K562 (cell line): ENCODE data around the gene MLANA. TPM values are rescaled to one million over a fixed set of nuclear protein-coding genes. Genes with fewer than 3 reads are reported as not detected.

Source experiments
- BRD4 ChIP-seq: fragments of 200-600 bp; sonication (generic); IDR thresholded peaks from 2 replicates; pipeline ENCODE4 v1.6.1; 2017; ENCODE audit warnings: inconsistent platforms
- CBX3 ChIP-seq, 2 experiments: IDR thresholded peaks; 1 replicate in 1 of 2; 2 replicates in 1 of 2; pipeline ENCODE4 v1.6.1; 2012; ENCODE audit warnings: inconsistent platforms in 2 of 2, low read length in 2 of 2, borderline replicate concordance in 1 of 2, control low read depth in 1 of 2
- FOXA3 ChIP-seq, 2 experiments: fragments of 450-650 bp in 1 of 2; sonication (generic) in 1 of 2; formaldehyde crosslinking; IDR thresholded peaks in 1 of 2; conservative IDR thresholded peaks in 1 of 2; 2 replicates each; pipeline versions ENCODE4 v1.4.0 to v1.8.0; 2020 to 2022; ENCODE audit warnings: mild to moderate bottlenecking in 2 of 2, missing genetic modification reagents in 1 of 2
- MTA3 ChIP-seq: fragments of 450-650 bp; formaldehyde crosslinking; IDR thresholded peaks from 2 replicates; pipeline ENCODE4 v1.6.1; 2017; ENCODE audit warnings: mild to moderate bottlenecking, borderline replicate concordance
- MYBL2 ChIP-seq, 2 experiments: fragments of 450-650 bp in 1 of 2; sonication (generic) in 1 of 2; formaldehyde crosslinking in 1 of 2; IDR thresholded peaks; 2 replicates each; pipeline versions ENCODE4 v1.6.1 to v1.8.1; 2017 to 2022; ENCODE audit warnings: borderline replicate concordance in 1 of 2, inconsistent platforms in 1 of 2, low read depth in 1 of 2, mild to moderate bottlenecking in 1 of 2, missing genetic modification reagents in 1 of 2, moderate library complexity in 1 of 2
- NCOA6 ChIP-seq: fragments of 450-650 bp; IDR thresholded peaks from 2 replicates; pipeline ENCODE4 v1.6.1; 2017; ENCODE audit warnings: mild to moderate bottlenecking
- POLR2AphosphoS5 ChIP-seq: IDR thresholded peaks from 2 replicates; pipeline ENCODE4 v1.6.1; 2011; ENCODE audit warnings: mild to moderate bottlenecking, low read depth, low read length, moderate library complexity; ENCODE audit not compliant: control insufficient read depth, insufficient read depth
- POLR2H ChIP-seq: IDR thresholded peaks from 2 replicates; pipeline ENCODE4 v1.6.1; 2016; ENCODE audit warnings: missing genetic modification characterization, low read depth, mild to moderate bottlenecking, control low read depth, missing compliant biosample characterization, moderate library complexity
- PRPF4 ChIP-seq: fragments of 200-400 bp; formaldehyde crosslinking; IDR thresholded peaks from one replicate; pipeline ENCODE4 v1.6.1; 2017; ENCODE audit warnings: low read length, low read depth, mild to moderate bottlenecking; ENCODE audit not compliant: insufficient read depth, poor library complexity, severe bottlenecking
- PTRF ChIP-seq: fragments of 450-650 bp; IDR thresholded peaks from 2 replicates; pipeline ENCODE4 v1.6.1; 2016; ENCODE audit warnings: mild to moderate bottlenecking, missing genetic modification characterization, missing compliant biosample characterization
- RUNX1 ChIP-seq: sonication (generic); IDR thresholded peaks from 2 replicates; pipeline ENCODE4 v1.6.1; 2016; ENCODE audit warnings: antibody characterized with exemption, low read depth
- SAP30 ChIP-seq: fragments of 200-600 bp; sonication (generic); IDR thresholded peaks from 2 replicates; pipeline ENCODE4 v1.6.1; 2012; ENCODE audit warnings: borderline replicate concordance, low read depth, mild to moderate bottlenecking, moderate library complexity, low read length, control low read depth, inconsistent platforms; ENCODE audit not compliant: insufficient read depth, poor library complexity, severe bottlenecking
- SIX5 ChIP-seq, 2 experiments: IDR thresholded peaks; 2 replicates each; pipeline ENCODE4 v1.6.1; 2011; ENCODE audit warnings: low read length in 2 of 2, borderline replicate concordance in 1 of 2, low read depth in 1 of 2, mild to moderate bottlenecking in 1 of 2, moderate library complexity in 1 of 2; ENCODE audit not compliant: insufficient read depth in 1 of 2
- SOX6 ChIP-seq: fragments of 450-650 bp; IDR thresholded peaks from 2 replicates; pipeline ENCODE4 v1.6.1; 2014; ENCODE audit warnings: mild to moderate bottlenecking
- TBP ChIP-seq: optimal IDR thresholded peaks from 2 replicates; pipeline ENCODE3; 2011; ENCODE audit warnings: low read depth, low read length, improper control_type of control experiment
- TCF7 ChIP-seq: sonication (generic); IDR thresholded peaks from 2 replicates; pipeline ENCODE4 v1.6.1; 2016; ENCODE audit warnings: antibody characterized with exemption, borderline replicate concordance
- YBX1 ChIP-seq: fragments of 450-650 bp; IDR thresholded peaks from 2 replicates; pipeline ENCODE4 v1.7.1; 2016; ENCODE audit warnings: mild to moderate bottlenecking
- ZFP36 ChIP-seq: fragments of 150-350 bp; IDR thresholded peaks from 2 replicates; pipeline ENCODE4 v1.6.1; 2018; ENCODE audit warnings: low read length, low read depth; ENCODE audit not compliant: partially characterized antibody
- ZNF124 ChIP-seq: sonication (generic); formaldehyde crosslinking; IDR thresholded peaks from 2 replicates; pipeline ENCODE4 v1.8.1; 2022; ENCODE audit warnings: missing genetic modification reagents
- ZNF197 ChIP-seq: fragments of 200-800 bp; sonication (Bioruptor generic); IDR thresholded peaks from 2 replicates; pipeline ENCODE4 v1.6.1; 2016; ENCODE audit warnings: low read depth, missing genetic modification characterization, missing compliant biosample characterization
- ZNF644 ChIP-seq: fragments of 200-800 bp; sonication (Bioruptor generic); IDR thresholded peaks from 2 replicates; pipeline ENCODE4 v1.6.1; 2016; ENCODE audit warnings: low read depth, missing genetic modification characterization, missing compliant biosample characterization
- polyA plus RNA-seq, 8 experiments: library from polyadenylated mRNA; depleted of rRNA in 4 of 8; stranded (reverse) in 5 of 8; unstranded in 3 of 8; fragments of >200 nt; fragmentation: Nextera tagmentation in 2 of 8; fragmentation: Illumina TruSeq in 1 of 8; extraction: Ambion mirVana in 2 of 8; extraction: Trizol in 1 of 8; gene quantifications; 2 replicates each; pipeline versions ENCODE4 v1.2.1 to v1.2.3, GENCODE V29; 2011 to 2014; ENCODE audit warnings: inconsistent platforms in 1 of 8, missing spikeins in 1 of 8
- total RNA-seq, 7 experiments: library from RNA; depleted of rRNA in 6 of 7; stranded (reverse); fragments of >200 nt in 6 of 7; fragmentation: Illumina TruSeq in 2 of 7; extraction: Trizol in 2 of 7; gene quantifications; 2 replicates each; pipeline versions ENCODE4 v1.2.1 to v1.2.3, GENCODE V29; 2011 to 2021; ENCODE audit warnings: low replicate concordance in 1 of 7

MLANA gene
- total and polyA plus RNA-seq, 9 of the 15 experiments (the other 6 are each of a cell fraction or from before 2014, with no cell fraction given) = not detected

GRCh38 chr9:5879419-5880181 is 11.1 kb upstream of the MLANA start (continued):
- TF ChIP-seq TBP (no peak), ZFP36 (no peak), CBX3 (IDR thresholded peaks at IDR 0.05; ENCODE audit: borderline replicate concordance in 1 of 2, low read length in 2 of 2) (no peak; a peak in 1 of 3 replicates), FOXA3 (CRISPR knock-in tag; conservative IDR thresholded peaks at IDR 0.05 in 1 of 2, IDR thresholded peaks at IDR 0.05 in 1 of 2) (peak in 1 of 2 experiments; percentile 38; a peak in 1 of 4 replicates), ZNF197 (CRISPR knock-in tag) (no peak), TCF7 (no peak), MYBL2 (IDR thresholded peaks at IDR 0.05; ENCODE audit: low read depth) (no peak), MYBL2 (CRISPR knock-in tag; IDR thresholded peaks at IDR 0.05; ENCODE audit: borderline replicate concordance) (no peak), ZNF124 (CRISPR knock-in tag) (no peak), SOX6 (peak; percentile 51), ZNF644 (tag) (no peak), PTRF (tag) (no peak), MTA3 (no peak), SIX5 (IDR thresholded peaks at IDR 0.05; ENCODE audit: borderline replicate concordance in 1 of 2, insufficient read depth in 1 of 2, low read depth in 1 of 2, low read length in 2 of 2) (no peak), RUNX1 (no peak), POLR2AphosphoS5 (peak; percentile 76), SAP30 (no peak), YBX1 (no peak), POLR2H (tag) (peak; percentile 81), PRPF4 (no peak), BRD4 (no peak), NCOA6 (no peak)
